Hepatocyte (in vitro differentiated cells): ENCODE measurements around the gene OR4N5.

ENCODE experiments used
- EZH2 ChIP-seq: fragments of 200-600 bp; sonication (generic); IDR thresholded peaks from 2 replicates; pipeline ENCODE4 v1.6.1; 2016; ENCODE audit warnings: antibody characterized with exemption, mild to moderate bottlenecking, borderline replicate concordance
- TF ChIP-seq, protein P1 (sequence below): fragments of 200-600 bp; sonication (generic); IDR thresholded peaks from 2 replicates; pipeline ENCODE4 v1.5.1; 2016; ENCODE audit warnings: antibody characterized with exemption, mild to moderate bottlenecking; ENCODE audit not compliant: poor library complexity

GRCh38 chr14:20118795-20119194 lies 19.8 kb upstream of the OR4N5 start:
- TF ChIP-seq, protein P1, sequence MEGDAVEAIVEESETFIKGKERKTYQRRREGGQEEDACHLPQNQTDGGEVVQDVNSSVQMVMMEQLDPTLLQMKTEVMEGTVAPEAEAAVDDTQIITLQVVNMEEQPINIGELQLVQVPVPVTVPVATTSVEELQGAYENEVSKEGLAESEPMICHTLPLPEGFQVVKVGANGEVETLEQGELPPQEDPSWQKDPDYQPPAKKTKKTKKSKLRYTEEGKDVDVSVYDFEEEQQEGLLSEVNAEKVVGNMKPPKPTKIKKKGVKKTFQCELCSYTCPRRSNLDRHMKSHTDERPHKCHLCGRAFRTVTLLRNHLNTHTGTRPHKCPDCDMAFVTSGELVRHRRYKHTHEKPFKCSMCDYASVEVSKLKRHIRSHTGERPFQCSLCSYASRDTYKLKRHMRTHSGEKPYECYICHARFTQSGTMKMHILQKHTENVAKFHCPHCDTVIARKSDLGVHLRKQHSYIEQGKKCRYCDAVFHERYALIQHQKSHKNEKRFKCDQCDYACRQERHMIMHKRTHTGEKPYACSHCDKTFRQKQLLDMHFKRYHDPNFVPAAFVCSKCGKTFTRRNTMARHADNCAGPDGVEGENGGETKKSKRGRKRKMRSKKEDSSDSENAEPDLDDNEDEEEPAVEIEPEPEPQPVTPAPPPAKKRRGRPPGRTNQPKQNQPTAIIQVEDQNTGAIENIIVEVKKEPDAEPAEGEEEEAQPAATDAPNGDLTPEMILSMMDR = no peak
- no peak for TF ChIP-seq EZH2
